Germinal center (tissue), 1 donor: ENCODE measurements around the gene PCSK4.
"Not testable (repeated sequence)": the region's sequence is repeated elsewhere in the genome, so short reads cannot be mapped to it uniquely, and the experiment has no call there.

Experiments
- DNase-seq: peaks from one replicate; pipeline ENCODE4 v3.0.0; 2012; ENCODE audit warnings: mixed read lengths, low spot score

Gene PCSK4

DNA sequence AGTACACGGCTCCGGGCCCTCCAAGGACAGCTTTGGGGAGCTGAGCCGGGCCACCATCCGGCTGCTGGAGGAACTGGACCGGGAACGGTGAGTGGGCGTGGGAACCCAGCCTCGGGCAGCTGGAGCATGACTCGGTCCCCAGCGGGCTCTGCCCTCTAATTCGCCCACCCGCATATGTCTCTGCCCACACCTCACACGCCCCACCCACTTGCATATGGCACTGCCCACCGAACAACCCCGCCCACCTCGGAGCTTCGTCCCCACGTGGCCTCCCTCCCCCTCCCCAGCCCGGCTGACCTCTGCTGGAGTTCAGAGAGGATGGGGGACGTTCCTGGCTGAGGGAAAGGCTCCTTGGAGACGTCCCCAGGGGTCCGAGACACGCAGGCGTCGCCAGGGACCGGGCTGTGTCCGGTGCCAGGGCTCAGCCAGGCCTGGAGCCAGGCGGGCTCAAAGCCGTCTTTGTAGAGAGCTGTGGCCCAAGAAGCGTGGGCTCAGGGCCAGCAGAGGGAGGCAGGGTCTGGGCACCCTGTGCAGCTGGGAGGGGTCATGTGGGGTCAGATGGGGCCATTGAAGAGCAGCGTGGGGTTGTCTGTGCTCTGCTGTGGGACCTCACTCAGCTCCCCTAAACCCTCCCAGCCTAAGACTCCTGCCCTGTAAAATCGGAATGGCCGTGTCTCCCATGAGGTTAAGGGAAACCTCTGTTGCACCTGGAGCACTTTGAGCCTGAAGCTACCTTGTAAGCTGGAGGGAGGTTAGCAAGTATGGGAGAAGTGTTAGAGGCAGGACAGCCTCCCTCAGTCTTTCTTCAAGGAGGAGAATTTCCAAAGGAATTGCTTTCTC is 36.4 kb downstream of the PCSK4 start:
- no peak for DNase-seq

- no peak for DNase-seq
Observed at GRCh38 chr19:1452802-1453524, 37.2 kb downstream of the PCSK4 start.

GRCh38 chr19:1451916-1452801 is 38.0 kb downstream of the PCSK4 start:
- no peak for DNase-seq

- no peak for DNase-seq
Observed at GRCh38 chr19:1450735-1451731, 39.1 kb downstream of the PCSK4 start.

GRCh38 chr19:1449467-1450442 is 40.4 kb downstream of the PCSK4 start, which contains the start of gene APC2:
Gene APC2, plus strand, starts transcription at chr19:1450121. Its CDS starts 2,881 bp downstream, at chr19:1453002.
- peak; percentile 80 for DNase-seq

DNA sequence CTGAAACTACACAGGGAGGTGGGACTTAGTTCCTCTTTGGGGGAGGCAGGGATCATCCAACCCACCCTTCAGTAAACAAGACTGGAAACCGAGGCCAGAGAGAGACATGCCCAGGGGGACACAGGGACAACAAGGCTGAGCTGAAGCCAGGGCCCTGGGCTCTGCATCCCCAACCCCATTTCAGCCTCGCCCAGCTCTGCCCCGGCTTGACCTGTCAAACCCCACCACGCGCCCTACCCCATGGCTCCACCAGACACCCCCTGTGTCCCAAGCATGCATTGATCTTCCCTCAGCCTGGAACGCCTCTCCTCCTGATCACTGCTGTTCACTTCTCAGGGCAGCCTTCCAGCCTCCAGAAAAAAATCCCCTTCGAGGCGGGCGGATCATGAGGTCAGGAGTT is 42.2 kb downstream of the PCSK4 start:
- no peak for DNase-seq

DNA sequence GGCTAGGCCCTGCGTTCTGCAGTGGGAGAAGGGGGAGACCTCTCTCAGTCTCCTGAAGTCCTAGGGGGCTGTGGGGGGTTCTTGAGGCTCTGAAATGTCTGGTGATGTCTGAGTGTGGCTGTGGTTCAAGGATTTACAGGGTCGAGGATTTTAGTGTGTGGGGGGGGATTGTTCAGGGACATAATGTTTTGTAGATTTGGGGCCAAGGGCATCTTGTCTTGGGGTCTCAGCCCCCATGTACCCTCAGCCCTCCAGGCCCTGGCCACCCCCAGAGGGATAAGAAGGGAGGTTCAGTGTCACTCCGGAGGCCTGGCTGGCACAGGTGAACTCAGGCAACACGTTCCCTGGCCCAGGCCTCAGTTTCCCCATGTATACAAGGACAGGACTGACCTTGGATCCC is 42.6 kb downstream of the PCSK4 start:
- no peak for DNase-seq

DNA sequence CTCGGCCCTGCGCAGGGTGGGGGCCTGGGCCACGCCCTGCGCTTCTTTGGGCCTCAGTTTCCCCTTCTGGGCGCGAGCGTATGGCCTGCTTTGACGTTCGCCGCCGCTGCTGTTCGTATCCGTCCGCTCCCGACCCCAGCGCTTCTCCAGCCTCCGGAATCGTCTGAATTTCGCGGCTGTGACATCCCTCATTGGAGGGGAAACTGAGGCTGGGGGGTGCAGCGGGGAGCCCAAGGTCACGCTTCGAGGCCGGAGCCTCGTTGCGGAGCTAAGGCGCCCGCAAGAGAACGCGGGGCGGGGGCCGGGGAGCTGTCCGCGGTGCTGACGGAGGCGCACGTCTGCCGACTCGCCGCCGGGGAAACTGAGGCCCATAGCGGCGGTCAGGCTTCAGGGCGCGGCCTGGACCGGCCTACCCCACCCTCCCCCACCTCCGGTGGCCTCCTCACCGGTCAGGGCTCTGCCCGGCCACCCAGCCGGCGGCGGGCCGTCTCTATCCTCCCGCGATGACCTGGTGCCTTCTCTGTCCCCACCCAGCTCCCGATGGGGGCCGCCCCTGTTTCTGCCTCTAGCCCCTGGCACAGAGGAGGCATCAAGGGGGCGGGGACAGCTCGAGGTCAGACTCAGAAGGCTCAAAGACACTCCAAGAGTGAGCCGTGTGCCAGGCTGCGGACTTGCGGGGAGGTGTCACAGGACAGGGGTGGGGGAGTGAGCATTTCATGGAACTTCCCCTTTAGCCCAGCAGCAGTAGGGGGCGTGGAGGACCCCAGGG is 43.3 kb downstream of the PCSK4 start:
- peak; percentile 5 for DNase-seq

GRCh38 chr19:1445932-1446712 is 44.0 kb downstream of the PCSK4 start:
- DNase-seq: no peak

DNA sequence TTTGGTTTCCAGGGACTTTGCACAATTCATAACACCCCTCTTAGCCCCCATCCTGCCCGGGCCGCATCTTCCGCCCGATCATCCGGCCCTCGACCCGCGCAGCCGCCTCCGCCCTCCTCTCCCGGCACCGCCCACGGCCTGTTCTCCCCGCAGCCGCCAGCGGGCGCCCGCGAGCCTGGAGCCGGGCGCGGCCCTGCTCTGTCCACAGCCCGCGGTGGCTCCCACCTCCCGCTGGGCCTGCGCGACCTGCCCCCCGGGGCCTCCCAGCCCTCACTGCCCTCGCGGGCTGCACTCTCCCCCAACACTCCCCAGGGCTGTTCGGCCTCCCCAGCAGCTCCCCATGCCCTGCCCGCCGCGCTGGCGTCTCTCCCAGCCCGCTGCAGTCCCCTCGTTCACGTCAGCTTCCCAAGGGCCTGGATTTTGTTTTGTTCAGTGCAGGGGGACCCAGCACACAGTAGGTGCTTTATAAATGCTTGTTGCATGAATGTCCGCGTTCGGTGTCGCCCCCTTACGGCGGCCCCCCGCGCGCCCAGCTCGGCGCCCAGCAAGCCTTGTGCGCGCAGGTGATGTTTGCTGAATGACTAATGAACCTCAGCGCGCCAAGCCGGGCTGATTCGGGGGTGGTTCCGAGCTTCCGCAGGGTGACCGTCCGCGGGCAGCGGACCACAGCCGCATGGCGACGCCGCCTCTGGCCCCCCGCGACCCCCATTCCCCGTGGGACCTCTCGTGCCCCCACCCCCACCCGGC is 44.8 kb downstream of the PCSK4 start:
- DNase-seq: peak; percentile 91

DNA sequence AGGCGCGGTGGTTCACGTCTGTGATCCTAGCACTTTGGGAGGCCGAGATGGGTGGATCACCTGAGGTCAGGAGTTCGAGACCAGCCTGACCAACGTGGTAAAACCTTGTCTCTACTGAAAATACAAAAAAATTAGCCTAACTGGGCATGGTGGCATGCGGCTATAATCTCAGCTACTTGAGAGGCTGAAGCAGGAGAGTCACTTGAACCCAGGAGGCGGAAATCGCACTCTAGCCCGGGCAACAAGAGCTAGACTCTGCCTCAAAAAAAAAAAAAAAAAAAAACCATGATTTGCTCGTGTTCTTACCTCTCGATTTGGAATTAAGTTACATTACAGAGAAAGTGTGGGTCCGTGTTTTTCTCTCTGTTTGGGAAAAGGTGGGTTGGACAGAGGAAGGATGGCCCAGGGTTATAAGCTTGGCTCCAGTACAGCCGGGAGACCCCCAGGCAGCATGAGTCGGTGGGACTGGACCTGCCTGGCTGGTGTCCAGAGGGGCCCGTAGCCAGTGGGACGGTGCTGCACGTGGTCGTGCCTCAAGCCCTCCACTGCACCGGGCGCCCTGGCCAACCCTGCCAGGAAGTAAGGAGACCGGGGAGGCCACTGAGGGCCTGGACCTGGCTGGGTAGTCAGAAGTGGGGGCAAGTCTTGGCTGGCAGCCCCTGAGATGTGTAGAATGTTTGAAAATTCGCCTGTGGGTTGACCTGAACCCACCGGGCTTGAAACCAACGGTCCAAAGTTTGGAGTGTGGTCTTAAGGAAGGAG is 48.3 kb downstream of the PCSK4 start:
- no peak for DNase-seq

- DNase-seq: no peak
Observed at GRCh38 chr19:1441022-1441426, 49.1 kb downstream of the PCSK4 start.

GRCh38 chr19:1440418-1440801 is 49.7 kb downstream of the PCSK4 start:
- DNase-seq: no peak

GRCh38 chr19:1439525-1440417 is 50.4 kb downstream of the PCSK4 start:
- not testable (repeated sequence) for DNase-seq

GRCh38 chr19:1438933-1439354 is 51.2 kb downstream of the PCSK4 start:
- no peak for DNase-seq
